ENCODE results near the gene NYNRIN. TPM values are rescaled to one million over a fixed set of nuclear protein-coding genes. Genes with fewer than 3 reads are reported as not detected.
"Not testable (repeated sequence)": the region's sequence is repeated elsewhere in the genome, so short reads cannot be mapped to it uniquely, and the experiment has no call there.

NYNRIN gene
- polyA plus RNA-seq, 1 experiment = 10.5 TPM

DNA sequence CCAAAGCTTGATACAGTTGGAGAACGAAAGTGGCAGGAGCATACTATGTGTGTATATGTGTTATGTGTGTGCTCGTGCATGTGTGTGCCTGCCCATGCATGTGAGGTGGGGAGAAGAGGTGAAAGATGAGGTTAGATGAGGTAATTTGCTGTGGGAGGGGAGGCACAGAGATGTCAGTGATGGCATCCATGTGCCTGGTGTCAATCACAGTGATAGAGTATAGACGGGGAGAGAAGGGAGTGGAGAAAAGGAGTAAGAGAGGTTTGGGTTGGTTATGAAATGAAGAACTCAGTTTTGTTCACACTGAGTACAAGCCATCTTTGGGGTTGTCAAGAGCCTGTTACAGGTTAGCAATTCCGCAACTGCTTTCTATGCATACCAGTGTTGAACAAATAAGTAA, 14.6 kb upstream of the NYNRIN start:
- no peak for DNase-seq (ENCODE audit: low read depth, low spot score)

DNA sequence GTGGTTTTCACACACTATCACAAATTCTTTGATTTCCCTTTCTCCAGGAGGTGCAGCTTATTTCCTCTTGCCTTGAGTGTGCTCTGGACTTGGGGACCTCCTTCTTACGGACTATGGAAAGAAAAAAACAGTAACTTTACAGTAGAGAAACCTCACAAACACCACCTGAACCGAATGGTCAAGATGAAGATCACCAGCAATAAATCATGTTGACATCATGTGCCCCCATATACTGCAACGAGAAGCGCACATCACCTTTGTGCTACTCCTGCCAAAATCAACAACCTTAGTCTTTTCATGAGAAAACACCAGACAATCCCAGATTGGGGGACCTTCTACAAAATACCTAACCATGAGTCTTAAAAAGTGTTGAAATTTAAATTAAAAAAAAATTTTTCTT, 13.3 kb upstream of the NYNRIN start:
- CTCF ChIA-PET = interaction anchor here (0.6 to 1.1 kb wide), 4 partner anchors 20 to 352 kb away, joined by 3 to 10 read pairs (median 4); no protein-coding TSS in a partner anchor
- no peak for DNase-seq (ENCODE audit: low read depth, low spot score)
- Histone ChIP-seq H3K27ac (ENCODE audit: low read depth, low read length) (no peak overlapping the region), H3K4me3 (ENCODE audit: low read depth, low read length) (no peak overlapping the region), H3K27me3 (ENCODE audit: control insufficient read depth, insufficient read depth, low read length) (peaks cover 9% of the 10 kb centered on the region), H3K9me3 (ENCODE audit: control insufficient read depth, insufficient read depth, low read length) (no peaks in the 10 kb centered on the region)
- TF ChIP-seq, protein P1, sequence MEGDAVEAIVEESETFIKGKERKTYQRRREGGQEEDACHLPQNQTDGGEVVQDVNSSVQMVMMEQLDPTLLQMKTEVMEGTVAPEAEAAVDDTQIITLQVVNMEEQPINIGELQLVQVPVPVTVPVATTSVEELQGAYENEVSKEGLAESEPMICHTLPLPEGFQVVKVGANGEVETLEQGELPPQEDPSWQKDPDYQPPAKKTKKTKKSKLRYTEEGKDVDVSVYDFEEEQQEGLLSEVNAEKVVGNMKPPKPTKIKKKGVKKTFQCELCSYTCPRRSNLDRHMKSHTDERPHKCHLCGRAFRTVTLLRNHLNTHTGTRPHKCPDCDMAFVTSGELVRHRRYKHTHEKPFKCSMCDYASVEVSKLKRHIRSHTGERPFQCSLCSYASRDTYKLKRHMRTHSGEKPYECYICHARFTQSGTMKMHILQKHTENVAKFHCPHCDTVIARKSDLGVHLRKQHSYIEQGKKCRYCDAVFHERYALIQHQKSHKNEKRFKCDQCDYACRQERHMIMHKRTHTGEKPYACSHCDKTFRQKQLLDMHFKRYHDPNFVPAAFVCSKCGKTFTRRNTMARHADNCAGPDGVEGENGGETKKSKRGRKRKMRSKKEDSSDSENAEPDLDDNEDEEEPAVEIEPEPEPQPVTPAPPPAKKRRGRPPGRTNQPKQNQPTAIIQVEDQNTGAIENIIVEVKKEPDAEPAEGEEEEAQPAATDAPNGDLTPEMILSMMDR (IDR thresholded peaks at IDR 0.05; ENCODE audit: low read depth, low read length) = no peak
- POLR2A ChIA-PET = interaction anchor here (0.8 kb wide), 1 partner anchor 46 kb away, joined by 3 read pairs; no protein-coding TSS in a partner anchor

More for the DNA sequence above, 14.6 kb upstream of the NYNRIN start:
- no peaks in the 10 kb centered on the region for H3K9me3 ChIP-seq (ENCODE audit: control insufficient read depth, insufficient read depth, low read length)
- no peak overlapping the region for H3K4me3 ChIP-seq (ENCODE audit: low read depth, low read length)
- CTCF ChIA-PET = interaction anchor here (1.1 kb wide), 1 partner anchor 48 kb away, joined by 5 read pairs; no protein-coding TSS in a partner anchor
- H3K27ac ChIP-seq (ENCODE audit: low read depth, low read length) = no peak overlapping the region
- H3K27me3 ChIP-seq (ENCODE audit: control insufficient read depth, insufficient read depth, low read length) = peaks cover 9% of the 10 kb centered on the region
- TF ChIP-seq, protein P1 (IDR thresholded peaks at IDR 0.05; ENCODE audit: low read depth, low read length) = no peak
- POLR2A ChIA-PET = no interaction called here

DNA sequence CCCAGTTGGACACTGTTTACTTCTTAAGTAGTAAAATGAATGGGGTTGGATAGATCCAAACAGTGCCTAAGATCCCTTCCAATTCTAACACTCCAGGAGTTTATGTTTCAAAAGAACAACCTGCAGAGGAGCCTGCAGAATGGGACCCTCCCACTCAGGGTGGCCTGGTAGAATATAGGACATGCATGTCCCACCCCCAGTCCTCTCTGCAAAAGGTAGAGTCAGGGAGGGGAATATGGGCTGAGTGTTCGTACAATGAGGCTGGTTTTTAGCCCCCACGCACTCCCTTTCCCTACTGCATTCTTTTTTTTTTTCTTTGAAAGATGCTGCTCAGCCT, 11.8 kb upstream of the NYNRIN start:
- CTCF ChIA-PET = interaction anchor here (1.0 to 2.6 kb wide), 4 partner anchors 22 to 54 kb away, joined by 3 to 14 read pairs (median 3); no protein-coding TSS in a partner anchor
- H3K4me3 ChIP-seq (ENCODE audit: low read depth, low read length) = no peak overlapping the region
- TF ChIP-seq, protein P1 (IDR thresholded peaks at IDR 0.05; ENCODE audit: low read depth, low read length) = no peak
- no peak overlapping the region for H3K27ac ChIP-seq (ENCODE audit: low read depth, low read length)
- DNase-seq (ENCODE audit: low read depth, low spot score) = no peak
- POLR2A ChIA-PET = no interaction called here
- H3K27me3 ChIP-seq (ENCODE audit: control insufficient read depth, insufficient read depth, low read length) = peaks cover 9% of the 10 kb centered on the region
- no peaks in the 10 kb centered on the region for H3K9me3 ChIP-seq (ENCODE audit: control insufficient read depth, insufficient read depth, low read length)

DNA sequence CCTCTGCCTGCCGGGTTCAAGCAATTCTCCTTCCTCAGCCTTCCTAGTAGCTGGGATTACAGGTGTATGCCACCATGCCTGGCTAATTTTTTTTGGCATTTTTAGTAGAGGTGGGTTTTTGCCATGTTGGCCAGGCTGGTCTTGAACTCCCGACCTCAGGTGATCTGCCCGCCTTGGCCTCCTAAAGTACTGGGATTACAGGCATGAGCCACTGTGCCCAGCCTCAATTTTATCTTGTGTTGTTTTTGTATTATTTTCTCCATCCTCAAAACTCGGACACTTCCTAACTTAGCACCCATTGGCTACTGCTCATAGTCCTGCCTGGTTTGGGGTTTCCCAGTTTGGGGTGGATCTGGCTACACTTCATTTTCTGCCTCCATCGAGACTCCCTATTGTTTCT, 11.2 kb upstream of the NYNRIN start:
- CTCF ChIA-PET = interaction anchor here (1.0 to 2.6 kb wide), 2 partner anchors 27 to 44 kb away, joined by 3 to 14 read pairs; no protein-coding TSS in a partner anchor
- H3K4me3 ChIP-seq (ENCODE audit: low read depth, low read length); DNase-seq (ENCODE audit: low read depth, low spot score); H3K27ac ChIP-seq (ENCODE audit: low read depth, low read length); H3K27me3 ChIP-seq (ENCODE audit: control insufficient read depth, insufficient read depth, low read length); H3K9me3 ChIP-seq (ENCODE audit: control insufficient read depth, insufficient read depth, low read length): not testable (repeated sequence)
- POLR2A ChIA-PET = interaction anchor here (2.5 kb wide), 1 partner anchor 9 kb away, joined by 13 read pairs; no protein-coding TSS in a partner anchor

DNA sequence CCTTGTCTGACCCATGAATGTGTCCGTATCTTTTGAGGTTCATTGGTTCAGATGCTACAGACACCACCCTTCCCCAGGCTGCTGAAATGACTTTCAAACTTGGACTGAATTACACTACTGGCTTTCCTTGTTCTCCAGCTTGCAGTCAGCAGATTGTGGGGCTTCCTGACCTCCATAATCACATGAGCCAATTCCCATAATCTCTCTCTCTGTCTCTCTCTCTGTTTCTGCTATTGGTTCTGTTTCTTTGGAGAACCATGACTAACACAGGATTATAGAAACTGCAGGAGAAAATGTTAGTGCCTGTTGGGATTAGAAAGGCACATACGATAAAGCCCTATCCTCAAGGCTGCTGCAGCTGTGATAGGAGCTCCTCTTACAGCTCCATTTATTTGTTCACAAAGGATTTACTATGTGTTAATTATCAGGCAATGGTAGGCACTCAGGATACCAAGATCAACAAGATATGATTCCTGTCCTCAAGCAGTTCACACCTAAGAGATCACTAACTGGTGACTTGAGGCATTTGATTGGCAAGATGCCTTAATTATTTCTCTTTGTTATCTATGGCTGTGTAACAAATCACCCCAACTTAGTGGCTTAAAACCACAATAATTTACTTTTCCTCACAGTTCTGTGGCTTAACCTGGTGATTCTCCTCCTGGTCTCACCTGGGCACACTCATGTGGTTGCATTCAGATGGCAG, 10.2 kb upstream of the NYNRIN start:
- ChIA-PET CTCF (interaction anchor here (1.0 to 2.6 kb wide), 5 partner anchors 28 to 91 kb away, joined by 3 to 14 read pairs (median 5); no protein-coding TSS in a partner anchor), POLR2A (interaction anchor here (1.0 to 2.5 kb wide), 3 partner anchors 10 to 42 kb away, joined by 3 to 13 read pairs (median 10); no protein-coding TSS in a partner anchor)
- Histone ChIP-seq H3K9me3 (ENCODE audit: control insufficient read depth, insufficient read depth, low read length) (no peaks in the 10 kb centered on the region), H3K27me3 (ENCODE audit: control insufficient read depth, insufficient read depth, low read length) (peaks cover 9% of the 10 kb centered on the region), H3K4me3 (ENCODE audit: low read depth, low read length) (no peak overlapping the region), H3K27ac (ENCODE audit: low read depth, low read length) (peak overlapping the region; percentile 21)
- TF ChIP-seq, protein P1 (IDR thresholded peaks at IDR 0.05; ENCODE audit: low read depth, low read length) = no peak
- DNase-seq (ENCODE audit: low read depth, low spot score) = no peak
